Renal cortex interstitium (tissue), 11 donors: ENCODE measurements around the gene ADH1A. TPM values are rescaled to one million over a fixed set of nuclear protein-coding genes. Genes with fewer than 3 reads are reported as not detected.
"Not testable (repeated sequence)": the region's sequence is repeated elsewhere in the genome, so short reads cannot be mapped to it uniquely, and the experiment has no call there.

Experiments used
- DNase-seq, 11 donors: peaks; one replicate each; pipeline ENCODE4 v3.0.0-alpha.2; 2013; ENCODE audit warnings: low read depth in 9 of 11, low spot score in 4 of 11; ENCODE audit errors: extremely low read depth in 1 of 11
- polyA plus RNA-seq, 3 donors: library from polyadenylated mRNA; unstranded; fragments of 120-200 nt; gene quantifications; one replicate each; pipeline ENCODE4 v1.2.1, GENCODE V29; 2013; ENCODE audit not compliant: insufficient read length in 3 of 3

Gene ADH1A
- polyA plus RNA-seq, 3 donors: 0.42 to 1.8 (median 1.2) TPM

GRCh38 chr4:99300934-99301333, 10.1 kb upstream of the ADH1A start:
- peak; percentile 72 to 92 (median 83) for DNase-seq

- no peak for DNase-seq
Observed at GRCh38 chr4:99293357-99293756, 2.6 kb upstream of the ADH1A start.

GRCh38 chr4:99285387-99285786, 5.4 kb downstream of the ADH1A start:
- DNase-seq: no peak

- DNase-seq: no peak
Observed at GRCh38 chr4:99282731-99283130, 8.1 kb downstream of the ADH1A start.

- no peak for DNase-seq
Observed at GRCh38 chr4:99281261-99281660, 9.5 kb downstream of the ADH1A start.

- no peak for DNase-seq
Observed at GRCh38 chr4:99276417-99276816, 14.4 kb downstream of the ADH1A start.

- no peak for DNase-seq
Observed at GRCh38 chr4:99275885-99276284, 14.9 kb downstream of the ADH1A start.

- DNase-seq: no peak
Observed at GRCh38 chr4:99275050-99275449, 15.7 kb downstream of the ADH1A start.

GRCh38 chr4:99273704-99274103, 17.1 kb downstream of the ADH1A start:
- DNase-seq: no peak

GRCh38 chr4:99264927-99265326, 25.9 kb downstream of the ADH1A start:
- no peak for DNase-seq

- DNase-seq: no peak
Observed at GRCh38 chr4:99252746-99253145, 38.0 kb downstream of the ADH1A start.

- no peak for DNase-seq
Observed at GRCh38 chr4:99248714-99249113, 42.1 kb downstream of the ADH1A start.

GRCh38 chr4:99235955-99236354, 54.8 kb downstream of the ADH1A start:
- no peak for DNase-seq

GRCh38 chr4:99234331-99235010, 56.3 kb downstream of the ADH1A start:
- no peak for DNase-seq

- DNase-seq: not testable (repeated sequence)
Observed at GRCh38 chr4:99233397-99233796, 57.4 kb downstream of the ADH1A start.

GRCh38 chr4:99228706-99229105, 62.1 kb downstream of the ADH1A start:
- DNase-seq: not testable (repeated sequence)

- not testable (repeated sequence) for DNase-seq
Observed at GRCh38 chr4:99227646-99228045, 63.1 kb downstream of the ADH1A start.
